DND-41 (cell line): ENCODE results near the gene LRIT3.

Source experiments
- ATAC-seq: fragments of 200-7000 bp; cut with Tn5 transposase; 3 replicates; pipeline ENCODE4 v1.9.1; 2021; ENCODE audit warnings: low read depth; ENCODE audit not compliant: insufficient read depth
- DNase-seq: peaks from one replicate; pipeline ENCODE4 v3.0.0-alpha.2; 2020
- H2AFZ ChIP-seq: 2 replicates; pipeline ENCODE4 v1.6.0; 2012; ENCODE audit warnings: low read depth, low read length
- H3K27ac ChIP-seq: 2 replicates; pipeline ENCODE4 v1.5.1; 2012; ENCODE audit warnings: low read length, inconsistent platforms
- H3K27me3 ChIP-seq: fragments of 200-600 bp; sonication (generic); 2 replicates; pipeline ENCODE4 v1.6.0; 2012; ENCODE audit warnings: low read length, mild to moderate bottlenecking, inconsistent platforms; ENCODE audit not compliant: insufficient read depth, poor library complexity
- H3K36me3 ChIP-seq: 2 replicates; pipeline ENCODE4 v1.5.1; 2012; ENCODE audit warnings: low read length, inconsistent platforms; ENCODE audit not compliant: insufficient read depth
- H3K4me1 ChIP-seq: 2 replicates; pipeline ENCODE4 v1.5.1; 2012; ENCODE audit warnings: mild to moderate bottlenecking, low read length; ENCODE audit not compliant: insufficient read depth
- H3K4me2 ChIP-seq: 2 replicates; pipeline ENCODE4 v1.6.0; 2012; ENCODE audit warnings: mild to moderate bottlenecking, moderate library complexity, low read length, inconsistent platforms; ENCODE audit not compliant: insufficient read depth
- H3K4me3 ChIP-seq, 2 experiments: fragments of 200-600 bp in 1 of 2; shearing (Covaris generic) in 1 of 2; 2 replicates each; pipeline ENCODE4 v1.5.1; 2012 to 2016; ENCODE audit warnings: inconsistent platforms in 2 of 2, low read length in 2 of 2, mild to moderate bottlenecking in 2 of 2, low read depth in 1 of 2, moderate library complexity in 1 of 2
- H3K79me2 ChIP-seq: 2 replicates; pipeline ENCODE4 v1.6.0; 2012; ENCODE audit warnings: low read length, inconsistent platforms; ENCODE audit not compliant: insufficient read depth
- H3K9ac ChIP-seq: 2 replicates; pipeline ENCODE4 v1.6.0; 2012; ENCODE audit warnings: low read depth, mild to moderate bottlenecking, inconsistent platforms, low read length, moderate library complexity
- H3K9me3 ChIP-seq: 2 replicates; pipeline ENCODE4 v1.5.1; 2012; ENCODE audit warnings: low read length, moderate library complexity, mild to moderate bottlenecking, inconsistent platforms; ENCODE audit not compliant: insufficient read depth, severe bottlenecking
- H4K20me1 ChIP-seq: 2 replicates; pipeline ENCODE4 v1.6.0; 2012; ENCODE audit warnings: low read length; ENCODE audit not compliant: insufficient read depth
- CTCF ChIP-seq: IDR thresholded peaks from 2 replicates; pipeline ENCODE4 v1.5.1; 2012; ENCODE audit warnings: borderline replicate concordance, low read length, moderate library complexity, mild to moderate bottlenecking; ENCODE audit not compliant: poor library complexity, severe bottlenecking; ENCODE audit errors: extremely low read depth
- EZH2 ChIP-seq: IDR thresholded peaks from 3 replicates; pipeline ENCODE4 v1.6.1; 2012; ENCODE audit warnings: borderline replicate concordance, low read depth, mild to moderate bottlenecking, moderate library complexity, low read length, inconsistent platforms; ENCODE audit not compliant: severe bottlenecking

Gene LRIT3

GRCh38 chr4:109915385-109916026 lies 67.6 kb downstream of the LRIT3 start:
- ATAC-seq, result no peak
- TF ChIP-seq CTCF (no peak), EZH2 (no peak)

DNA sequence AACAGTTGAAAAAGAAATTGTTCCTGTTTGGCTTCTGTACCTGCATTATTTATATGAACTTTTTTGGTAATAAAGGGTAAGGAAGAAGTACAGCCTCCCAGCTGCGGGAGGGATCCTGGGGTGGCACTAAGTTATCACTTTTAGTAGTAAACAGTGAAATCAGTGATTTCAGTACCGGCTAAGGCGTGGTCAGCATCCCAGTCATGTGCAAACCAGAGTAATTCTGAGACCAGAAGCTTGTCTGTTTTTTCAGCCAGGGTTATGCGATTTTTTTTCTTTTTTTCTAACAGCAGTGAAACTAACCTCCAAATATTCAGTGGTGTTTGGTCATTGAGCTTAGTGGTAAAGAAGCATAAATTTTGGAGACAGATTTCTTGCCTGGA lies 68.1 kb downstream of the LRIT3 start:
- Histone ChIP-seq H3K9ac (no peak overlapping the region), H3K4me2 (no peak overlapping the region), H3K27me3 (peaks cover 18% of the 10 kb centered on the region), H4K20me1 (no peaks in the 10 kb centered on the region), H3K79me2 (no peaks in the 10 kb centered on the region), H3K27ac (no peak overlapping the region), H3K4me3 (no peak overlapping the region), H3K4me1 (no peaks in the 10 kb centered on the region), H2AFZ (no peak overlapping the region), H3K36me3 (no peaks in the 10 kb centered on the region), H3K9me3 (no peaks in the 10 kb centered on the region)
- DNase-seq (no peak), ATAC-seq (no peak)
- TF ChIP-seq CTCF, result no peak
- TF ChIP-seq EZH2, result no peak

More at GRCh38 chr4:109915385-109916026, 67.6 kb downstream of the LRIT3 start:
- H4K20me1 ChIP-seq, result no peaks in the 10 kb centered on the region
- no peak overlapping the region for H3K9ac ChIP-seq
- no peaks in the 10 kb centered on the region for H3K36me3 ChIP-seq
- no peak overlapping the region for H3K27ac ChIP-seq
- H3K27me3 ChIP-seq, result peaks cover 18% of the 10 kb centered on the region
- no peak overlapping the region for H3K4me3 ChIP-seq
- H3K4me2 ChIP-seq, result no peak overlapping the region
- no peak for DNase-seq
- H3K79me2 ChIP-seq, result no peaks in the 10 kb centered on the region
- H2AFZ ChIP-seq, result no peak overlapping the region
- H3K4me1 ChIP-seq, result no peaks in the 10 kb centered on the region
- H3K9me3 ChIP-seq, result no peaks in the 10 kb centered on the region

DNA sequence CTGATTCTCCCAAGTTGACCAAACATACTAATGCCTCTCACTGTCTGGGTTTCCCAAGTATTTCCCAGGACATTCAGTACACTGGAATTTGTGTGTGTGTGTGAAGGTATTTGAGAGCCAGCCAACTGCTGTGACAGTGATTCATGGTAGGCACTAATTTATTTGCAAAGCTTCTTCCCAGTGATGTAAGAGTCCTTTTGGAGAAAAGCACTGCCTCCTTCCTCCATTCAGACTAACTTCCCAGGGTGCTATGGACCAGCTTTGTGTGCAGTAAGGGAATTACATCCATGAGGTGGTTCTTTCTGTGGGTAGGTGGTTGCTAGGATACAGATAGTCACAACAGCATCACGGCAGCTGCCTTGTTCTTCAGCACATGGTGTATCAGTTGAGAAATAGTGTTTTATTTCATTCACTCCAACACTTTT lies 73.5 kb downstream of the LRIT3 start:
- H3K4me3 ChIP-seq, result no peak overlapping the region
- H4K20me1 ChIP-seq, result no peaks in the 10 kb centered on the region
- no peak overlapping the region for H3K9ac ChIP-seq
- H3K36me3 ChIP-seq, result no peaks in the 10 kb centered on the region
- no peak overlapping the region for H2AFZ ChIP-seq
- no peaks in the 10 kb centered on the region for H3K4me1 ChIP-seq
- H3K9me3 ChIP-seq, result no peaks in the 10 kb centered on the region
- DNase-seq (no peak), ATAC-seq (no peak)
- H3K79me2 ChIP-seq, result no peaks in the 10 kb centered on the region
- TF ChIP-seq EZH2 (no peak), CTCF (no peak)
- no peak overlapping the region for H3K27ac ChIP-seq
- H3K27me3 ChIP-seq, result no peaks in the 10 kb centered on the region
- no peak overlapping the region for H3K4me2 ChIP-seq
